ENCODE results near the gene SFT2D1.

SFT2D1 gene

GRCh38 chr6:166274163-166274562, 68.2 kb downstream of the SFT2D1 start:
- no peak for DNase-seq

GRCh38 chr6:166271376-166271765, 71.0 kb downstream of the SFT2D1 start:
- no peak for DNase-seq

GRCh38 chr6:166270706-166271375, 71.5 kb downstream of the SFT2D1 start:
- no peak for DNase-seq

Data from CD4-positive, alpha-beta T cell treated with Interleukin-6 for 4 hours (primary cell).